ENCODE results near the gene NISCH.

The NISCH gene

DNA sequence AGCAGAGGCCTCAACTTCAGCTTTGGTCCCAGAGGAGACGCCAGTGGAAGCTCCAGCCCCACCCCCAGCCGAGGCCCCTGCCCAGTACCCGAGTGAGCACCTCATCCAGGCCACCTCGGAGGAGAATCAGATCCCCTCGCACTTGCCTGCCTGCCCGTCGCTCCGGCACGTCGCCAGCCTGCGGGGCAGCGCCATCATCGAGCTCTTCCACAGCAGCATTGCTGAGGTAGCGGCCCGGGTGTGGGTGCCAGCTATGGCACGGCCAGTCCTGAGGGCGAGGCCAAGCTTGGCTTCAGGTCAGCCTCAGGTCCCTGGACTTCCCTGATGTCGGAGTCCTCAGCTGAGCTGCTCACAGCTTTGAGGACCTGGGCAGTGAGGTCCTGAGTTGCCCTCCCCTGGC lies 34.0 kb downstream of the NISCH start:
- DNase-seq (ENCODE audit: low read depth): no peak
- H3K4me3 ChIP-seq (ENCODE audit: control insufficient read depth, low read depth, low read length): no peak overlapping the region
- TF ChIP-seq, protein P1, sequence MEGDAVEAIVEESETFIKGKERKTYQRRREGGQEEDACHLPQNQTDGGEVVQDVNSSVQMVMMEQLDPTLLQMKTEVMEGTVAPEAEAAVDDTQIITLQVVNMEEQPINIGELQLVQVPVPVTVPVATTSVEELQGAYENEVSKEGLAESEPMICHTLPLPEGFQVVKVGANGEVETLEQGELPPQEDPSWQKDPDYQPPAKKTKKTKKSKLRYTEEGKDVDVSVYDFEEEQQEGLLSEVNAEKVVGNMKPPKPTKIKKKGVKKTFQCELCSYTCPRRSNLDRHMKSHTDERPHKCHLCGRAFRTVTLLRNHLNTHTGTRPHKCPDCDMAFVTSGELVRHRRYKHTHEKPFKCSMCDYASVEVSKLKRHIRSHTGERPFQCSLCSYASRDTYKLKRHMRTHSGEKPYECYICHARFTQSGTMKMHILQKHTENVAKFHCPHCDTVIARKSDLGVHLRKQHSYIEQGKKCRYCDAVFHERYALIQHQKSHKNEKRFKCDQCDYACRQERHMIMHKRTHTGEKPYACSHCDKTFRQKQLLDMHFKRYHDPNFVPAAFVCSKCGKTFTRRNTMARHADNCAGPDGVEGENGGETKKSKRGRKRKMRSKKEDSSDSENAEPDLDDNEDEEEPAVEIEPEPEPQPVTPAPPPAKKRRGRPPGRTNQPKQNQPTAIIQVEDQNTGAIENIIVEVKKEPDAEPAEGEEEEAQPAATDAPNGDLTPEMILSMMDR (IDR thresholded peaks at IDR 0.05; ENCODE audit: control insufficient read depth, insufficient read depth, low read depth, low read length, missing control alignments): no peak

DNA sequence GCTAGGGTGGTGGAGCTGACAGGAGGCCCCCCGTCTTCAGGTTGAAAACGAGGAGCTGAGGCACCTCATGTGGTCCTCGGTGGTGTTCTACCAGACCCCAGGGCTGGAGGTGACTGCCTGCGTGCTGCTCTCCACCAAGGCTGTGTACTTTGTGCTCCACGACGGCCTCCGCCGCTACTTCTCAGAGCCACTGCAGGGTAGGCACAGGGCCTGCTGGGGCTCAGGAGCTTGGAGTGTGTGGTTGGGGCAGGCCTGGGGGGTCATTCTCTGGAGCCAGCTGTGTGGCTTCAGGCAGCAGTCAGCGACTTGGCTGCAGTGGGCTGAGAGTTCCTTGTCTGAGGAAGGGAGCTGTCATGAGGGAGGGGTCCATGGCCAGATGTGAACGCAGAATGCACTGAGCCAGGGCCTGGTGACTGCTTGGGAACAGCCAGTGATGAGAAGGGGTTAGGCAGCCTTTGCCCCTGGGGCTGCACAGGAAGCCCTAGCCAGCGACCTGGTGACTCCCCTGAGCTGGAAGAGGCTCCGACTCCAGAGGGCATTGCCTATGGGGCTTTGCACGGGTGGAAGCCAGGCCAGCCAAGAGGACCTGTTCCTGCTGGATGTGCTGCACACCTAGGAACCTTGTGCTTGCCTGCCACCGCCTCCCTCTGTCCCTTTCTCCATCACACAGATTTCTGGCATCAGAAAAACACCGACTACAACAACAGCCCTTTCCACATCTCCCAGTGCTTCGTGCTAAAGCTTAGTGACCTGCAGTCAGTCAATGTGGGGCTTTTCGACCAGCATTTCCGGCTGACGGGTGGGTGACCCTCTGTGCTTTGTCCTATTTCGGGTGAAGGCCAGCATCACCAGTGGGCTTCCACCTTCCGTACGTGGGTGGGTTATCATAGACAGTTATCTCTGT lies 34.9 kb downstream of the NISCH start:
- DNase-seq (ENCODE audit: low read depth): no peak
- H3K4me3 ChIP-seq (ENCODE audit: control insufficient read depth, low read depth, low read length): no peak overlapping the region
- TF ChIP-seq, protein P1 (IDR thresholded peaks at IDR 0.05; ENCODE audit: control insufficient read depth, insufficient read depth, low read depth, low read length, missing control alignments): no peak

DNA sequence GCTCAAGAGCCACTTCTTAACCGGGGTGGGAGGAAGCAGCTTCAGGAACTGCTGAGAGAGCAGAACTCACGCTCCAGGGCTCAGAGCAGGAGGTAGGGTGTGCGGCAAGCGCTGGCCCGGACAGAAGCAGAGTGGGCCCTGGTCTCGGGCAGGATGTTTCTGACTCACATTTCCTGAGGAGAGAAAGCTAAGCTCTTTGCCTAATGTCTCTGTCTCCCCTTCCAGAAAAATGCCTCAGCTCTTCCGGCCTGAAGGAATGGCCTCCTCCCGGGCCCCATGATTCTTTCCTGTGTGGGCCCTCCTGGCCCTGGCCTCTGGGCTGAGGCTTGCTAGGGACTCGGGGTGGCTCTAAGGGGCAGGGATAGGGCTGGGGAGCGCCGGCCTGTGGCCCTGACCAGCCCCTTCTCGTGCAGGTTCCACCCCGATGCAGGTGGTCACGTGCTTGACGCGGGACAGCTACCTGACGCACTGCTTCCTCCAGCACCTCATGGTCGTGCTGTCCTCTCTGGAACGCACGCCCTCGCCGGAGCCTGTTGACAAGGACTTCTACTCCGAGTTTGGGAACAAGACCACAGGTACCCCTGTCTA lies 35.6 kb downstream of the NISCH start:
- peak; percentile 20 for DNase-seq (ENCODE audit: low read depth)
- H3K4me3 ChIP-seq (ENCODE audit: control insufficient read depth, low read depth, low read length): no peak overlapping the region
- TF ChIP-seq, protein P1 (IDR thresholded peaks at IDR 0.05; ENCODE audit: control insufficient read depth, insufficient read depth, low read depth, low read length, missing control alignments): no peak

DNA sequence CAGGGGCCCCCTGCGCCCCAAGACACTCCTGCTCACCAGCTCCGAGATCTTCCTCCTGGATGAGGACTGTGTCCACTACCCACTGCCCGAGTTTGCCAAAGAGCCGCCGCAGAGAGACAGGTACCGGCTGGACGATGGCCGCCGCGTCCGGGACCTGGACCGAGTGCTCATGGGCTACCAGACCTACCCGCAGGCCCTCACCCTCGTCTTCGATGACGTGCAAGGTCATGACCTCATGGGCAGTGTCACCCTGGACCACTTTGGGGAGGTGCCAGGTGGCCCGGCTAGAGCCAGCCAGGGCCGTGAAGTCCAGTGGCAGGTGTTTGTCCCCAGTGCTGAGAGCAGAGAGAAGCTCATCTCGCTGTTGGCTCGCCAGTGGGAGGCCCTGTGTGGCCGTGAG lies 36.7 kb downstream of the NISCH start:
- DNase-seq (ENCODE audit: low read depth): no peak
- TF ChIP-seq, protein P1 (IDR thresholded peaks at IDR 0.05; ENCODE audit: control insufficient read depth, insufficient read depth, low read depth, low read length, missing control alignments): no peak

DNA sequence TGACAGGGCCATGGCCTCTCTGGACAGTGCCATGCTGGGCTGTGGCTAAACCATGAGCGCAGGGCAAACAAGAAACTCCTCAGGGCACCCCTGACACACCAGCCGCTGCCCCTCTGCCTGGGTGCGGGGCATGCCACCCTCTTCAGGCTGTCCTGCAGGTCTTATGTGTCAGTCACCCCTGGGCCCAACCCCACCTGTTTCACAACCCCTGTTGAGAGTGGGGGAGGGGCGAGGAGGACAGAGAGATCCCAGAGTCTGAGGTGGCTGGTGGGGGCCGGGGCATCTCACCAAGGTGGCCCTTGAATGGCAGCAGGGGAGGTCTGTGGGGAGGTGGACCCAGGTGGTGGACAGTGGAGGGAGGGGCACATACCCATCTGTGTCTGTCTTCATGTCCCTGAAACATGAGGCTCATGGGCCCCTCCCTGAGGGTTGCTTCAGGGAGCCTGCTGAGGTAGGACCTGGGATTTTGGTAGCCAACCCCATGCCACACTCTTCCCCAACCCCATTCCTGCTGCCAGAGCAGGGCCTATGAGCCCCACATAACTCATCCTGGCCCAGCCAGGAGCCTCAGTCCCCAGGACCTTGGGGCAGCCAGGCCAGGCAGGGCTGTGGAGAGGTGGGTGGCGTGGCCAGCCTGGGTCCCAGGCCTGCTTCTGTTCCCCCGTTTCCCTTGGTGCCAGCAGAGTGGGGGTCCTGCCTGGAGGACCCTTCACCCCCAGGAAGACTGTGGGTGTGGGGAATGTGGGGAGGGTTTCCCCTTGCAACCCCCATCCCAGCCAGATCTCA lies 38.0 kb downstream of the NISCH start:
- no peak overlapping the region for H3K4me3 ChIP-seq (ENCODE audit: control insufficient read depth, low read depth, low read length)
- DNase-seq (ENCODE audit: low read depth): no peak
- TF ChIP-seq, protein P1 (IDR thresholded peaks at IDR 0.05; ENCODE audit: control insufficient read depth, insufficient read depth, low read depth, low read length, missing control alignments): no peak

More for the DNA sequence above, 36.7 kb downstream of the NISCH start:
- H3K4me3 ChIP-seq (ENCODE audit: control insufficient read depth, low read depth, low read length): no peak overlapping the region

DNA sequence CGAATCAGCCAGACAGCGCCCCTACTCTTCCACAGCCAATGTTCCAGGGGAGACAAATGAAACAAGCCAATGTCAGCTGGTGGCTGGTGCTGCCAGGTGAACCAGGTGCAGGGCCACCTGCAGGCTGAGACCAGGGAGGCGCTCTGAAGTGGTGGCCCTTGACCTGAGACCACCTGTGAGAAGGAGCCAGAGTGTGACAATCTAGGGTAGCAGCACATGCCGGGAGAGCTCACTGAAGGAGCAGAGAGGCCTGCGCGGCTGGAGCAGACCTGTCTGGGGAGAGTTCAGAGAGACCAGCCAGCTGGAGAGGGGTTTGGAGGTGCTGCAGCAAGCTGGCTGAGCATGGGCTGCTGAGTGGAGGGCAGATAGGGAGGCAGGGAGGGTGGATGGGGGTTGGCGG lies 39.0 kb downstream of the NISCH start:
- no peak for DNase-seq (ENCODE audit: low read depth)
- TF ChIP-seq, protein P1 (IDR thresholded peaks at IDR 0.05; ENCODE audit: control insufficient read depth, insufficient read depth, low read depth, low read length, missing control alignments): no peak
- H3K4me3 ChIP-seq (ENCODE audit: control insufficient read depth, low read depth, low read length): no peak overlapping the region

Data from AG09309 (cell line).